Right renal pelvis (tissue), 4 donors: ENCODE data around the gene RGP1. TPM values are rescaled to one million over a fixed set of nuclear protein-coding genes. Genes with fewer than 3 reads are reported as not detected.
A peak's percentile ranks its signal among the peaks of the same experiment; 100 is the strongest.

ENCODE experiments used
- DNase-seq, 4 donors: peaks; one replicate each; pipeline ENCODE4 v3.0.0-alpha.2; 2013; ENCODE audit warnings: low read depth in 4 of 4, low spot score in 3 of 4, missing footprints in 1 of 4
- polyA plus RNA-seq, 4 donors: library from polyadenylated mRNA; unstranded; fragments of 120-200 nt; gene quantifications; one replicate each; pipeline ENCODE4 v1.2.1, GENCODE V29; 2013; ENCODE audit not compliant: insufficient read length in 4 of 4

RGP1 gene
- polyA plus RNA-seq, 4 donors, result 28.2 to 30.4 (median 28.7) TPM

DNA sequence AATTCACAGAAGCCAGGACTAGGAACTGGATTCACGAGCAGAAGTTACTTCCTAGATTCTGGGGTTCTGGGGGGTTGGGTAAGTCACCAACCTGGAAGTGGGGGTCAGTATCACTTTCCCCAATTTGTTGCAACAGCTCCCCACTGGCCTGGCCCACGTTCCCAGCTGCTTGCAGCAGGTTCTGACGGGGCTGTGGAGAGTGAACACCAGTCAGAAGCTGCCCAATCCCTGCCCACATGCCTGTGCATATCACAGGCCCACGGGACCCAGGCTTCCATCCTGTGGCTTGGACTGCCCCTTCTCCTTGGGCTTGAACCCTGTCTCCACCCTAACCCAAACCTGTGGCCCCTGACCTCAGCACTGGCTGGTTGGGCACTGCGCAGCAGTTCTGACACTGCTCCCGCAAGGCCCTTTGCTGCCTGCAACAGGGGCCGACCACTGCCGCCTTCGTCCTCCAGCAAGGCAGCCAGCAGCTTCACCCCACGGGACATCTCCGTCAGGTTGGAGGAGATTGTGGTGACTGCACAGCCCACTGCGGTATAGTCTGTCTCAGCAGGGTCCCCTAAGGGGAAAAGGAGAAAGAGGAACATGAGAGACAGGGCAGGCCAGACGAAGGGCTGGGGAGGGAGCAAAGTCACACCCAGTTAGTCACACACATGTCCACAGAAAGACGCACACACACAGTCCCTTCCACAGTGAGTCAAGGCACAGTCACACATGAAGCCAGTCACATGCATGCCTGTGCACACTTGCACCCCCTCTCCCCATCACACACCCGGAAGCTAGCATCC, 30.2 kb upstream of the RGP1 start:
- no peak for DNase-seq

DNA sequence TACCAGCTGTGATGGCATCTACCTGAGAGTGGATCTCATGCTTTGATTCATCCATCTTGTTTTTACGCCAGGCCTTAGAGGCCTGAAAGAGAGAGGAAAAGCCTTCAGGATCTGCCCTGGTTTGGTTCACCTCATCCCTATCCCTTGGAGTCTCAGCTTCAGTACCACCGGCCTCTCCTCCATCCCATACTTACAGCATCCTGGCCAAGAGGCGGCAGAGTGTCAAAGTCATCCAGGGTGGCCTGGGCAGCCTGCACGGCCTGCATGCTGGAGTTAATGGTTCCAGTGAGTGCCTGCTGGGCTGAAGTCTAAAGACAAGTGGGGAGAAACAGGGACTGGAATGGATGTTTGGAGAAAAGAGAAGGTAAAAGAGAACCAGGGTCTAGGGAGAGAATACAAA, 29.5 kb upstream of the RGP1 start:
- DNase-seq, result no peak

- DNase-seq, result no peak
These were observed 25.7 kb upstream of the RGP1 start for GRCh38 chr9:35723426-35723825.

DNA sequence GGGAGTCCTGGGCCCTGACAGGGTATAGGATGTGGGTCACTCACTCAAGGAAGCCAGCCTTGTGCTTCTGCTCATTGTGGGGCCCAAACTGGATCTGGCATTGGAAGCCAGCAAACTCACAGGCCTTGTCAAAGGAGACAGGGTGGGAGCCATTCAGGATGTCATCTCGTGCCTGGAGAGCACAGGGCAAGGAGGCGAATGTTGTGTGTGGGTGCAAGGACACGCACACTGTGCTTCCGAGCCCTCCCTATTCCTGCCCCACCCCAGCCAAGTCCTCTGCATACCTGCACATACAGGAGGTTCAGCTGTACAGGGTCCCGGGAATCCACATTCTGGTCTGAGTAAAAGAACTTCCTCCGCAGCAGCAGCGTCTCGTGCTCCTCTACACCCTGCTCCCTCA, 25.2 kb upstream of the RGP1 start:
- no peak for DNase-seq

DNA sequence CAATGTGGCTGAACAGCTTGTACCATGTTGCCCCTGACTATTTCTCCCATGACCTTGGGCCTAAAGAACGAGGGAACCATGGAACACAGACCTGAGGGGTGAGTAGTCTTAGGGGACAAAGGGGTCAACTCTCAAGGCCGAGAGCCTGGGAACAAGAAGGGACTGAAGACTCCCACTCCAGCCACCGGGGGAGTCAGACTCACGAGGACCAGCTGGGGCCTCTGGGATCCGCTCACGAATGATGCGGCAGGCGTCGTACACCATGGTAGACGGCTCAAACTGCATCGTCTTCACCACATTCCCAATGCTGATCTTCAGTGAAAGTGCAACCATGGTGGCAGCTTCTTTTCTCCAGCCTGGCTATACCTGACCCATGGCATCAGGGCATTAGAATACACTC, 23.7 kb upstream of the RGP1 start:
- no peak for DNase-seq

- no peak for DNase-seq
These were observed 22.2 kb upstream of the RGP1 start for GRCh38 chr9:35726931-35727330.

DNA sequence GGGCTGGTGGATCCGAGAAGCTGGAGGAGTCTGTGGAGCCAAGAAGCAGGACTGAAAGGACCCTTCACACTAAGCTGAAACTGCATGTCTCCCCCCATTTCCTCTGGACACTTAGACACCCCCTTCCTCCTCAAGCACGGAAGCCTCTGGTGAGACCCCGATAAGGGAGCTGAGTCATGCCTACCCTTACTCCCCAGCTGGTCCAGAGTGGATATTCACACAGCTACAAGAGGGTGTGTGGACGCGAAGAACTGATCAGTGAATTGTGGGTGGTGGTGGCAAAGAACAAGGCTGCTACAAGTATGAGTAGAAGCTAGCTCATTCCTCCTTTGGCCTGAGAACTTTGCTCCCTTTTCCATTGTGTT, 21.4 kb upstream of the RGP1 start:
- DNase-seq, result no peak

DNA sequence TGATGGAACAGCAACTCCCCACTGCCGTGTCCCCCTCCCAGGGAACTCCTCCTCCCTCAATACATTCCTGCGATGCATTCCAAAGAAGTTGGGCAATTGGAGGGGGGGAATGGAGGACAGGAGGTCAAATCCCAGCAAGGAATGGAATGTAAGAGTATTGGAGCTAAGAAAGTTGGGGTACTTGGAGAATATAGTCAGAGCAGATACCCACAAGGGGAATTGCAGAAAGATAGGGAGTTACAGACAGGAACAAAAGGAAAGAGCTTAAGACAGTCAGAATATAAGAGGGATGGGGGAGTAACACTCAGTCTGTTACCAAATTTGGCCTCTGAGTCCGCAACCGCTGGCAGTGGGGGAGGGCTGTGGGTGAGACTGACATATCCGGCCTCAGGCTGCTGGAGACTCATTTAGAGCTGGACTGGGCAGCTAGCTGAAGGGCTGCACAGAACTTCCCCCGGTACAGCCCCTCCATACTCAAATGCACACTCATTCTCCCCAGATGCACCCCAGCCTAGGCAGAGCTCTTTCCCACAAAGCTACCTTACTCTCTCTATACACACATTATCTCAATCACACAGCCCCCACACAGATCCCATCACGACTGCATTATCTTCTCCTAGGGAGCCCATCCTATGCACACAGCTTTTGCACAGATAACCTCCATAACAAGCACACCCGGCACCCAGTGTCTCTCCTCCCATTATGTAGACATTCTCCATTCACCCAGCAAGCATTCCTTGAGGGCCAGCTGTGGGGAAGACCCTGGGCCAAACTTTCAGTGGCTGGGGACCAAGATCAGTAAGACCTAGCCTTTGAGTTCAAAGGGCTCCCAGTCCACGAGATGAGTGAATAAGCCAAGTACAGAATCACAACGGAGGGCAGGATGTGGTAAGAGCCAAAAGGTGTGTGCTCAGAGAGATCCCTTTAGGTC, 20.8 kb upstream of the RGP1 start:
- peak in 2 of 4 donors; percentile 46 to 73 for DNase-seq

- no peak for DNase-seq
These were observed 20.0 kb upstream of the RGP1 start for GRCh38 chr9:35729101-35729500.

GRCh38 chr9:35729700-35730485, 19.2 kb upstream of the RGP1 start:
- DNase-seq, result no peak

GRCh38 chr9:35730486-35730854, 18.6 kb upstream of the RGP1 start:
- DNase-seq, result no peak

DNA sequence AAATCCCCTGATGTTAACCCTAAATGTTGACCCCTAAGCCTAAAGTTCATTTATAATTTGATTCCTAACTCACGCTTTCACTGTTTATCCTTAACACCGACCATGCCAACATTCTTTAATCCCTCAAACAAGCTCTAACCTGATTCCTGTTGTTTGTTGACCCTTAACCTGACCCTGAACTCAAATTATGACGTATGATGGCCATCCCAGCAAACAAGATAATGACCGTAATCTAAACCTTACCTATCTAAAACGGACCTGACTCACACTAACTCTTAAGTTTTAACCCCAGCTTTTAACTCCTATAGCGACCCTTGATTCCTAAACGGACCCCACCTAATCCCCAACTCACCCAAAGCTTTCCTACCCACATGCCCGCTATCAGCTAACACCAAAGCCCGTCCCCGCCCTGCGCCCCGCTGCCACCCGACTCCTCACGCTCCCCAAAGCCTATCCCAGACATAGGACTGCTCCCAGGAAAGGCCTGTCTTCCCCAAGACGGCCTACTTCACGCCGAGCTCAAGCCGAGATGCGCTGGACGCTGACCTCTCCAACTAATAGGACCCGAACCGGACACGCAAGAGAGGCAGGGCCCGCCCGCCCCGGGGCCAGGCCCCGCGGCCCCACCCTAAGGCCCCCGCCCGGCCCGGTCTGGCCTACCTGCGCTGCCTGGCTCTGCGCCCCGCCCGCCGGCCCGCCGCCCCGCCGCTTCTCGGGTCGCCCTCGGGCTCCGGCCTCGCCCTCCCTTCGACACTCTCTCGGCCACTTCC, 17.5 kb upstream of the RGP1 start:
- no peak for DNase-seq

DNA sequence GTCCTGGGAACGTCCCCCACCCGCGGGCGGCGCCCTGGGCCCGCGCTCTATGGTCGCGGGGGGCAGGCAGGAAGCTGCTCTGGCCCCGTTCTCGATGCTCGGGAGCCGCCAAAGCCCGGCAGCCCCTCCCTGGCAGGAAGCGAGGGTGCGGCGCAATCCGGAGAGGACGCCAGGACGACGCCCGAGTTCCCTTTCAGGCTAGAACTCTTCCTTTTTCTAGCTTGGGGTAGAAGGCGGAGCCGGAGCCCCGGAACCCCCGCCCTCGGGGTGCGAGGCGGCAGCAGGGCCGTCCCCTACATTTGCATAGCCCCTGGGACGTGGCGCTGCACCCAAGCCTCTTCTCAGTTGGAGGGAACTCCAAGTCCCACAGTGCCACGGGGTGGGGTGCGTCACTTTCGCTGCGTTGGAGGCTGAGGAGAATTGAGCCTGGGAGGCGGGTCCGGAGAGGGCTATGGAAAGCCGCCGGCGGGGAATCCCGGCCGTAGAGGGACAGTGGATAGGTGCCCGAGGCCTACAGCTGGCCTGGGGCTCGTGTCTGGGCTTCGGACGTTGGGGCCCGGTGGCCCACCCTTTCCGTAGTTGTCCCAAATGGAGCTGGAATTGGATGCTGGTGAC, 16.8 kb upstream of the RGP1 start, which contains the start of the genes CREB3 and TLN1:
Gene CREB3, plus strand, starts transcription at position 482 of the 615 bp plus-strand sequence. Its CDS starts 107 bp downstream, at position 589.
Gene TLN1, minus strand, starts transcription at position 11 of the 615 bp plus-strand sequence. CDS start 6,501 bp downstream, outside the sequence.
- peak; percentile 91 to 94 (median 92) for DNase-seq

DNA sequence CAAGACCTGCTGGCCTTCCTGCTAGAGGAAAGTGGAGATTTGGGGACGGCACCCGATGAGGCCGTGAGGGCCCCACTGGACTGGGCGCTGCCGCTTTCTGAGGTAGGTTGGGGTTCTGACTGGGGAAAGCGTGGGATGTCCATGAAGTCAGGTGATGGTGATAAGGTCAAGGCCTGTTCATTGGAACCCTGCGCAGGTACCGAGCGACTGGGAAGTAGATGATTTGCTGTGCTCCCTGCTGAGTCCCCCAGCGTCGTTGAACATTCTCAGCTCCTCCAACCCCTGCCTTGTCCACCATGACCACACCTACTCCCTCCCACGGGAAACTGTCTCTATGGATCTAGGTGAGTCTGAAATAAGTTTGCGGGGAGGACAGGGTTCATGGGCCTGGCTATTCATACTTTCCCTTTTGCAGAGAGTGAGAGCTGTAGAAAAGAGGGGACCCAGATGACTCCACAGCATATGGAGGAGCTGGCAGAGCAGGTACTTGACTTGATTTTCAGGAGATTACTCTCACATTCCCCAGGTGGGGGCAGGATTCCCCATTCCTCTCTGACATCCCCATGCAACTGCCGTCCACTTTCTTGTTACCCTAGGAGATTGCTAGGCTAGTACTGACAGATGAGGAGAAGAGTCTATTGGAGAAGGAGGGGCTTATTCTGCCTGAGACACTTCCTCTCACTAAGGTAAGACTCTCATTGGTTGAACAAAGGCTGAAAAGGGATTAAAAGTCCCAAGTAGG, 16.1 kb upstream of the RGP1 start:
- no peak for DNase-seq

DNA sequence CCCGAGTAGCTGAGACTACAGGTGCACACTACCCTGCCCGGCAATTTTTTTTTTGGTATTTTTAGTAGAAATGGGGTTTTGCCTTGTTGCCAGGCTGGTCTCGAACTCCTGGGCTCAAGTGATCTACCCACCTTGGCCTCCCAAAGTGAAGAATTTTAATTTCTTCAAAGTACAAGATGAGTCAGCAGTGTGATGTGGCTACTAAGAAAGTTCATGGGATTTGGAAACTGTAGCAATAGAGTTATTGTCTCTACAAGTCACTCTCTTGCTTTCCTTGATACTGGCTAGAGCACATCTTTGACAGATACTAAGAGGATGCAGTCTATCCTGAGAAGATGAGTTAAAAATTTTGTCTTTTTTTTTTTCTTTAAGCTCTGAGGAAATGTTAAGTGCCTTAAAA, 15.0 kb upstream of the RGP1 start:
- DNase-seq, result no peak

DNA sequence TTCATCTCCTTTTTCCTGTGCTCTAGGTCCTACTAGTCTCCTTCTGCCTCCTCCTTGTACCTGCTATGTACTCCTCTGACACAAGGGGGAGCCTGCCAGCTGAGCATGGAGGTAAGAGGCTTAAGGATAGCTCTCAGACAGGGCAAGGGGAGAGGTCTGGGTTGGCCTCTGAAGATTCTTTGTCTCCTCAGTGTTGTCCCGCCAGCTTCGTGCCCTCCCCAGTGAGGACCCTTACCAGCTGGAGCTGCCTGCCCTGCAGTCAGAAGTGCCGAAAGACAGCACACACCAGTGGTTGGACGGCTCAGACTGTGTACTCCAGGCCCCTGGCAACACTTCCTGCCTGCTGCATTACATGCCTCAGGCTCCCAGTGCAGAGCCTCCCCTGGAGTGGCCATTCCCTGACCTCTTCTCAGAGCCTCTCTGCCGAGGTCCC, 12.9 kb upstream of the RGP1 start:
- no peak for DNase-seq

GRCh38 chr9:35737143-35737542, 11.9 kb upstream of the RGP1 start:
- DNase-seq, result no peak

DNA sequence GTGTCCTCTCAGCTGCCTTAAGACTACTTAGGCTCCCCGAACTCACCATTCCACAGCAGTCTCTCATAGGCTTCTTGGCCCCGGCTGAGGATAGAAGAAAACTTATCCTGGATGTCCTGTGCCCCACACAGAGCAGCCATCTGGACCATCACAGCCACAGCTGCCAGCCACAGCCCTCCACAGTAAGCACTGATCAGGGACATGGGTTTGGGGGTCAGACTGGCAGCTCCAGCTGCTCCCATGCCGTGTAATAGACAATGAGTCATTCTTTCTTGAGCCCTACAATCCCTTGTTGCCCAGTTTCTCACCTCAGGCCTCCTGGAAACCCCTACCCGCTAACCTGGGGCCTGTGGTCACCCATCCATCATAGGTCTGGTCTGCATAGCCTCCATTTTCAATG, 10.9 kb upstream of the RGP1 start:
- DNase-seq, result no peak

- DNase-seq, result no peak
These were observed 10.2 kb upstream of the RGP1 start for GRCh38 chr9:35738924-35739323.
